ENCODE data around the gene TLL2.

- no peak for TF ChIP-seq CTCF (conservative IDR thresholded peaks at IDR 0.05 in 1 of 2, IDR thresholded peaks at IDR 0.05 in 1 of 2; ENCODE audit: extremely low read depth in 1 of 2, insufficient read depth in 1 of 2, low read depth in 1 of 2, low read length in 2 of 2)
- TF ChIP-seq EZH2 (IDR thresholded peaks at IDR 0.05; ENCODE audit: borderline replicate concordance, low read length): no peak
Observed at GRCh38 chr10:96453856-96454583, 59.7 kb downstream of the TLL2 start.

Data from mammary epithelial cell (primary cell).